ENCODE measurements around the gene NOC2L.

The NOC2L gene

DNA sequence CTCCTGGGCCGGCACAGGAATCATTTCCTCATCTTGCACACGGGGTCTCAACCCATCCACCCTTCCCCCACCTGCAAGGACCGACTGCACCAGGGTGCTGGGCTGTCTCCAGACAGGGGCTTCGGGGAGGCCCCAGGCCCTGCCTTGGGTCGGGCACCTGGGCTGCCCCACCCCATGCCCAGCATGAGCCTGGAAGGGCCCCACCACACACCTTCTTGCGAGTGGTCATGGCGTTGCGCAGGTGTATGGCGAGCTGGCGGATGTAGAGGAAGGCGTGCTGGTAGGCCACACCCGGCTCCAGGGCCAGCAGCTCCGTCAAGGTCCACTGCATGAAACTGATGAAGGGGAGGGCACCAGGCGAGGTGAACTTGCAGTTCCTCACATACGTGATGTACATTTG, 6.9 kb downstream of the NOC2L start:
- Histone ChIP-seq H3K9me3 (replicated peaks; ENCODE audit: insufficient read depth, low read length) (no peaks in the 10 kb centered on the region), H3K9me2 (replicated peaks; ENCODE audit: insufficient read depth, low read length) (no peaks in the 10 kb centered on the region), H2AFZ (ENCODE audit: low read length) (no peak overlapping the region), H3K79me2 (ENCODE audit: low read length) (peaks cover 19% of the 10 kb centered on the region), H3K9ac (ENCODE audit: low read length) (no peak overlapping the region), H3K4me2 (ENCODE audit: low read depth, low read length) (no peak overlapping the region), H3K4me1 (ENCODE audit: low read length) (no peaks in the 10 kb centered on the region), H3K36me3 (replicated peaks; ENCODE audit: insufficient read depth, low read length) (peaks cover 7% of the 10 kb centered on the region), H3K4me3 (ENCODE audit: low read length) (no peak overlapping the region), H4K20me1 (ENCODE audit: insufficient read depth, low read length) (no peaks in the 10 kb centered on the region), H3F3A (ENCODE audit: insufficient read depth, low read length) (no peaks in the 10 kb centered on the region), H3K27ac (ENCODE audit: low read length) (no peak overlapping the region), H3K27me3 (replicated peaks; ENCODE audit: insufficient read depth, low read length) (no peaks in the 10 kb centered on the region)
- TF ChIP-seq EZH2 (optimal IDR thresholded peaks at IDR 0.05; ENCODE audit: low read depth, low read length) (no peak), EZH2phosphoT487 (IDR thresholded peaks at IDR 0.05; ENCODE audit: low read length) (no peak)
- TF ChIP-seq, protein P1, sequence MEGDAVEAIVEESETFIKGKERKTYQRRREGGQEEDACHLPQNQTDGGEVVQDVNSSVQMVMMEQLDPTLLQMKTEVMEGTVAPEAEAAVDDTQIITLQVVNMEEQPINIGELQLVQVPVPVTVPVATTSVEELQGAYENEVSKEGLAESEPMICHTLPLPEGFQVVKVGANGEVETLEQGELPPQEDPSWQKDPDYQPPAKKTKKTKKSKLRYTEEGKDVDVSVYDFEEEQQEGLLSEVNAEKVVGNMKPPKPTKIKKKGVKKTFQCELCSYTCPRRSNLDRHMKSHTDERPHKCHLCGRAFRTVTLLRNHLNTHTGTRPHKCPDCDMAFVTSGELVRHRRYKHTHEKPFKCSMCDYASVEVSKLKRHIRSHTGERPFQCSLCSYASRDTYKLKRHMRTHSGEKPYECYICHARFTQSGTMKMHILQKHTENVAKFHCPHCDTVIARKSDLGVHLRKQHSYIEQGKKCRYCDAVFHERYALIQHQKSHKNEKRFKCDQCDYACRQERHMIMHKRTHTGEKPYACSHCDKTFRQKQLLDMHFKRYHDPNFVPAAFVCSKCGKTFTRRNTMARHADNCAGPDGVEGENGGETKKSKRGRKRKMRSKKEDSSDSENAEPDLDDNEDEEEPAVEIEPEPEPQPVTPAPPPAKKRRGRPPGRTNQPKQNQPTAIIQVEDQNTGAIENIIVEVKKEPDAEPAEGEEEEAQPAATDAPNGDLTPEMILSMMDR (IDR thresholded peaks at IDR 0.05; ENCODE audit: low read length), result no peak
- DNase-seq, result no peak

- Histone ChIP-seq H3K4me3 (ENCODE audit: low read length) (no peak overlapping the region), H3K36me3 (replicated peaks; ENCODE audit: insufficient read depth, low read length) (peaks cover 7% of the 10 kb centered on the region), H4K20me1 (ENCODE audit: insufficient read depth, low read length) (no peaks in the 10 kb centered on the region), H3K27me3 (replicated peaks; ENCODE audit: insufficient read depth, low read length) (no peaks in the 10 kb centered on the region), H3K4me2 (ENCODE audit: low read depth, low read length) (no peak overlapping the region), H3K4me1 (ENCODE audit: low read length) (no peaks in the 10 kb centered on the region), H3K9ac (ENCODE audit: low read length) (no peak overlapping the region), H3K9me3 (replicated peaks; ENCODE audit: insufficient read depth, low read length) (no peaks in the 10 kb centered on the region), H3K9me2 (replicated peaks; ENCODE audit: insufficient read depth, low read length) (no peaks in the 10 kb centered on the region), H3F3A (ENCODE audit: insufficient read depth, low read length) (no peaks in the 10 kb centered on the region), H3K79me2 (ENCODE audit: low read length) (peaks cover 11% of the 10 kb centered on the region), H2AFZ (ENCODE audit: low read length) (no peak overlapping the region), H3K27ac (ENCODE audit: low read length) (no peak overlapping the region)
- TF ChIP-seq, protein P1 (IDR thresholded peaks at IDR 0.05; ENCODE audit: low read length), result no peak
- no peak for TF ChIP-seq EZH2 (optimal IDR thresholded peaks at IDR 0.05; ENCODE audit: low read depth, low read length)
- TF ChIP-seq EZH2phosphoT487 (IDR thresholded peaks at IDR 0.05; ENCODE audit: low read length), result no peak
- DNase-seq, result no peak
Measured at GRCh38 chr1:951364-951763, 7.7 kb downstream of the NOC2L start.

DNA sequence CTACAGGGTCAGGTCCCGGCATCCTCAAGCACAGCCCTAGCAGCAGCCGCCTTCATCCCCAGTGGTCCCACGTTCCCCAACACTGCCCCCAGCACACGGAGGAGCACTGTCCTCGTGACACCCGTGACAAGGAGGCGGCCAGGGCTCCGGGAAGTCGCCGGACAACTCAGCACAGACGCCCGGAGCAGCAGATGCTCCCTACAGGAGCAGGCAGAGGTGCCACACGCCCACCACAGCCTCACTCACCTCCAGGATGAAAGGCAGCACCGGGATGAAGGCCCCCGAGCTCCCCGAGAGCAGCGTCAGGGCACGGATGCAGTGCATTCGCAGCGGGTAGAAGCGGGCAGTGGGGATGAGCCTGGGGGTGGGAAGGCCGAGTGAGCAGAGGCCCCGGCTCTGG, 8.2 kb downstream of the NOC2L start:
- H3K4me2 ChIP-seq (ENCODE audit: low read depth, low read length), result no peak overlapping the region
- no peak overlapping the region for H2AFZ ChIP-seq (ENCODE audit: low read length)
- H3K27ac ChIP-seq (ENCODE audit: low read length), result no peak overlapping the region
- H3F3A ChIP-seq (ENCODE audit: insufficient read depth, low read length), result no peaks in the 10 kb centered on the region
- H4K20me1 ChIP-seq (ENCODE audit: insufficient read depth, low read length), result no peaks in the 10 kb centered on the region
- H3K79me2 ChIP-seq (ENCODE audit: low read length), result peaks cover 9% of the 10 kb centered on the region
- no peak overlapping the region for H3K4me3 ChIP-seq (ENCODE audit: low read length)
- H3K4me1 ChIP-seq (ENCODE audit: low read length), result 0 out of 2 replicates have a peak, but pooled peaks cover under 1% of the 10 kb centered on the region
- H3K27me3 ChIP-seq (replicated peaks; ENCODE audit: insufficient read depth, low read length), result no peaks in the 10 kb centered on the region
- H3K36me3 ChIP-seq (replicated peaks; ENCODE audit: insufficient read depth, low read length), result peaks cover 7% of the 10 kb centered on the region
- no peak for DNase-seq
- H3K9ac ChIP-seq (ENCODE audit: low read length), result no peak overlapping the region
- H3K9me2 ChIP-seq (replicated peaks; ENCODE audit: insufficient read depth, low read length), result no peaks in the 10 kb centered on the region
- TF ChIP-seq, protein P1 (IDR thresholded peaks at IDR 0.05; ENCODE audit: low read length), result no peak
- TF ChIP-seq EZH2phosphoT487 (IDR thresholded peaks at IDR 0.05; ENCODE audit: low read length) (no peak), EZH2 (optimal IDR thresholded peaks at IDR 0.05; ENCODE audit: low read depth, low read length) (no peak)
- no peaks in the 10 kb centered on the region for H3K9me3 ChIP-seq (replicated peaks; ENCODE audit: insufficient read depth, low read length)
